GM12878 (cell line): ENCODE data around the gene B3GNT4. TPM values are rescaled to one million over a fixed set of nuclear protein-coding genes. Genes with fewer than 3 reads are reported as not detected.

ENCODE experiments used
- ATAC-seq: fragments of 200-7000 bp; cut with Tn5 transposase; 3 replicates; pipeline ENCODE4 v1.9.1; 2020; ENCODE audit warnings: mild to moderate bottlenecking, moderate library complexity
- BruUV-seq: library from RNA; stranded (reverse); fragments of 400-500 nt; replicated peaks from 2 replicates; lab custom pipeline; 2021; lab: Mats Ljungman, UMichigan
- CTCF ChIA-PET: fragments of 300-600 bp; sonication (Branson Sonifier 250); formaldehyde crosslinking; extraction: SDS; loops from one replicate; lab custom pipeline; 2021; ENCODE audit warnings: inconsistent platforms; lab: Yijun Ruan, JAX
- POLR2A ChIA-PET: fragments of 350-600 bp; formaldehyde crosslinking; extraction: SDS; loops from one replicate; lab custom pipeline; 2021; ENCODE audit warnings: inconsistent platforms; lab: Charles Lee
- RAD21 ChIA-PET: fragments of 300-600 bp; sonication (Branson Sonifier 250); formaldehyde crosslinking; loops from one replicate; lab custom pipeline; 2023; ENCODE audit warnings: antibody characterized with exemption; ENCODE audit not compliant: unreplicated experiment; lab: Charles Lee
- SMC1A ChIA-PET: fragments of 300-600 bp; sonication (Branson Sonifier 250); formaldehyde crosslinking; loops from one replicate; lab custom pipeline; 2023; ENCODE audit not compliant: unreplicated experiment, uncharacterized antibody; lab: Charles Lee
- DNase-seq: peaks from one replicate; pipeline ENCODE4 v3.0.0-alpha.2; 2011; ENCODE audit warnings: low read depth, low spot score
- FAIRE-seq: peaks from 3 replicates; lab custom pipeline; 2011; peaks lifted over from hg19 to GRCh38; lab: Jason Lieb, UNC
- H2AFZ ChIP-seq: 2 replicates; pipeline ENCODE4 v1.6.0; 2011; ENCODE audit warnings: low read depth, low read length, control low read depth; ENCODE audit not compliant: control insufficient read depth
- H3K27ac ChIP-seq: 2 replicates; pipeline ENCODE4 v1.5.1; 2011; ENCODE audit warnings: control low read depth; ENCODE audit not compliant: control insufficient read depth, insufficient read depth
- H3K27me3 ChIP-seq, 2 experiments: replicated peaks in 1 of 2; 2 replicates each; pipeline versions ENCODE4 v1.6.0 to v1.6.1; 2011; ENCODE audit warnings: low read length in 1 of 2; ENCODE audit not compliant: control insufficient read depth in 2 of 2, insufficient read depth in 2 of 2
- H3K36me3 ChIP-seq, 2 experiments: 2 replicates each; pipeline ENCODE4 v1.5.1; 2011; ENCODE audit warnings: low read length in 1 of 2; ENCODE audit not compliant: control insufficient read depth in 2 of 2, insufficient read depth in 2 of 2
- H3K4me1 ChIP-seq: 2 replicates; pipeline ENCODE4 v1.6.1; 2011; ENCODE audit warnings: mild to moderate bottlenecking, low read length, moderate library complexity, mixed read lengths; ENCODE audit not compliant: control insufficient read depth, insufficient read depth
- H3K4me2 ChIP-seq: 2 replicates; pipeline ENCODE4 v1.6.0; 2011; ENCODE audit warnings: control low read depth; ENCODE audit not compliant: control insufficient read depth, insufficient read depth
- H3K4me3 ChIP-seq: fragments of 200-600 bp; sonication (generic); 2 replicates; pipeline ENCODE4 v1.5.1; 2016
- H3K79me2 ChIP-seq: 2 replicates; pipeline ENCODE4 v1.6.0; 2011; ENCODE audit warnings: low read length; ENCODE audit not compliant: control insufficient read depth, insufficient read depth
- H3K9ac ChIP-seq: 2 replicates; pipeline ENCODE4 v1.8.0; 2011; ENCODE audit warnings: low read length, control low read depth, mixed read lengths; ENCODE audit not compliant: control insufficient read depth, insufficient read depth
- H3K9me3 ChIP-seq: replicated peaks from 3 replicates; pipeline ENCODE4 v1.5.1; 2011; ENCODE audit warnings: mild to moderate bottlenecking, low read length; ENCODE audit not compliant: control insufficient read depth, insufficient read depth
- H4K20me1 ChIP-seq: 2 replicates; pipeline ENCODE4 v1.6.0; 2011; ENCODE audit not compliant: control insufficient read depth, insufficient read depth
- ASH2L ChIP-seq: fragments of 300-600, 200-600 bp; sonication (generic); IDR thresholded peaks from 2 replicates; pipeline ENCODE4 v1.6.1; 2017; ENCODE audit warnings: low read depth, mild to moderate bottlenecking, borderline replicate concordance
- BCL11A ChIP-seq: IDR thresholded peaks from 2 replicates; pipeline ENCODE4 v1.6.1; 2011; ENCODE audit warnings: low read depth, low read length
- CREM ChIP-seq: IDR thresholded peaks from 2 replicates; pipeline ENCODE4 v1.6.1; 2014; ENCODE audit warnings: antibody characterized with exemption, low read depth
- FOS ChIP-seq: IDR thresholded peaks from 3 replicates; pipeline ENCODE4 v1.6.1; 2011; ENCODE audit warnings: borderline replicate concordance; ENCODE audit not compliant: insufficient read length; ENCODE audit errors: extremely low read depth
- HCFC1 ChIP-seq: fragments of 150-350 bp; IDR thresholded peaks from 2 replicates; pipeline ENCODE4 v1.6.1; 2014; ENCODE audit warnings: low read length
- KLF5 ChIP-seq: fragments of 450-650 bp; IDR thresholded peaks from 2 replicates; pipeline ENCODE4 v1.6.1; 2014; ENCODE audit warnings: mild to moderate bottlenecking; ENCODE audit not compliant: partially characterized antibody
- MEF2A ChIP-seq: IDR thresholded peaks from 2 replicates; pipeline ENCODE4 v1.6.1; 2011; ENCODE audit warnings: low read depth, mild to moderate bottlenecking, low read length, moderate library complexity; ENCODE audit not compliant: insufficient read depth
- NBN ChIP-seq: fragments of 450-650 bp; IDR thresholded peaks from 2 replicates; pipeline ENCODE4 v1.6.1; 2016
- NRF1 ChIP-seq: conservative IDR thresholded peaks from 2 replicates; pipeline ENCODE4 v1.6.1; 2011; ENCODE audit warnings: mild to moderate bottlenecking, low read depth, low read length, improper control_type of control experiment
- PML ChIP-seq: IDR thresholded peaks from 2 replicates; pipeline ENCODE4 v1.6.1; 2012; ENCODE audit warnings: low read length, inconsistent platforms
- RAD51 ChIP-seq: fragments of 450-650 bp; IDR thresholded peaks from 2 replicates; pipeline ENCODE4 v1.6.1; 2016; ENCODE audit warnings: moderate library complexity, mild to moderate bottlenecking, inconsistent platforms
- TBL1XR1 ChIP-seq: IDR thresholded peaks from 2 replicates; pipeline ENCODE4 v1.6.1; 2012; ENCODE audit warnings: low read depth, low read length, improper control_type of control experiment
- TCF12 ChIP-seq: IDR thresholded peaks from 2 replicates; pipeline ENCODE4 v1.6.1; 2011; ENCODE audit warnings: low read depth, mild to moderate bottlenecking, low read length
- WRNIP1 ChIP-seq: IDR thresholded peaks from 2 replicates; pipeline ENCODE4 v1.6.1; 2011; ENCODE audit warnings: low read depth, low read length, improper control_type of control experiment, borderline replicate concordance
- ZNF207 ChIP-seq: fragments of 450-650 bp; IDR thresholded peaks from 2 replicates; pipeline ENCODE4 v1.6.1; 2014; ENCODE audit warnings: antibody characterized with exemption, mild to moderate bottlenecking, borderline replicate concordance
- ZNF622 ChIP-seq: fragments of 450-650 bp; IDR thresholded peaks from 2 replicates; pipeline ENCODE4 v1.6.1; 2017; ENCODE audit warnings: mild to moderate bottlenecking, inconsistent platforms
- WGBS: methylation state at CpG from one replicate; pipeline ENCODE4 v1.1.6; 2016; ENCODE audit warnings: low lambda C conversion rate; ENCODE audit not compliant: insufficient replicate concordance, insufficient coverage; ENCODE audit errors: missing lambda C conversion rate; 5-methylcytosine and 5-hydroxymethylcytosine counted together
- in situ Hi-C: fragments of 300-500 bp; cut with MboI; formaldehyde crosslinking; loops from 9 replicates; pipeline ENCODE4 v1.14.3; 2018; ENCODE audit warnings: mixed read lengths
- intact Hi-C: fragments of 100-400 bp; cut with micrococcal nuclease; formaldehyde crosslinking; loops from one replicate; pipeline ENCODE4 v1.14.2; 2022; ENCODE audit not compliant: unreplicated experiment
- polyA plus RNA-seq, 11 experiments: library from polyadenylated mRNA; depleted of rRNA in 4 of 11; unstranded in 6 of 11; stranded (reverse) in 5 of 11; fragments of >200 nt; fragmentation: Nextera tagmentation in 4 of 11; fragmentation: Illumina TruSeq in 1 of 11; extraction: Ambion mirVana in 4 of 11; extraction: Trizol in 1 of 11; gene quantifications; 1 replicate in 1 of 11; 2 replicates in 10 of 11; pipeline versions ENCODE4 v1.2.1 to v1.2.3, GENCODE V29; 2011 to 2016; ENCODE audit warnings: inconsistent platforms in 2 of 11, missing spikeins in 2 of 11, low read depth in 1 of 11
- total RNA-seq, 4 experiments: library from RNA; depleted of rRNA in 3 of 4; stranded (reverse); fragments of >200 nt in 3 of 4; fragmentation: Illumina TruSeq in 1 of 4; extraction: Trizol in 1 of 4; gene quantifications; 2 replicates each; pipeline versions ENCODE4 v1.2.1 to v1.2.3, GENCODE V29; 2013 to 2021
- TF ChIP-seq, protein P1 (sequence below): fragments of 450-650 bp; formaldehyde crosslinking; IDR thresholded peaks from 2 replicates; pipeline ENCODE4 v1.4.0; 2022; ENCODE audit warnings: mild to moderate bottlenecking, moderate library complexity
- TF ChIP-seq, protein P2 (sequence below): fragments of 450-650 bp; IDR thresholded peaks from 2 replicates; pipeline ENCODE4 v1.6.1; 2017; ENCODE audit warnings: mild to moderate bottlenecking
- TF ChIP-seq, protein P3 (sequence below): IDR thresholded peaks from 2 replicates; pipeline ENCODE4 v1.6.1; 2011; ENCODE audit warnings: low read depth, mild to moderate bottlenecking, low read length, moderate library complexity, borderline replicate concordance; ENCODE audit errors: extremely low read depth

B3GNT4 gene
- total and polyA plus RNA-seq, 10 of the 15 experiments (the other 5 are each of a cell fraction or from before 2014, with no cell fraction given), result 0.04 to 0.95 (median 0.88) TPM; not detected in 7

DNA sequence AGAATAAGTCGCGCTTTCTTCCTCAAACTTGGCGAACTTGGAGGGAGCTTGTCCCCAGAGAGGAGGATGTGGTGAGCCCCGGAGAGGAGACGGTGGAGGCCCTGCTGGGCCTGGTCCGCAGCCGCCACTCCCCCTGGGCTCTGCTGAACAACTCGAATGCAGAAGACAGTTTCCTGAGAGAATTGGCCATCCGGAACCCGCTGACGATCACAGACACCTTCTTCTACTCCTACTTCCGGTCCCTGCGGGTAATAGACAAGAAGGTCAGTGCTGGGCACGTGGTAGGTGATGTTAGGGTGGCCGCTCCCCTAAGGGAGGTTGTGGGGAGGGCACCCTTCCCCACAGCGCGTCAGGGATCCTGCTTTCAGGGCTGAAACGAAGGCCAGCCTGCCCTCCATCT lies 19.0 kb upstream of the B3GNT4 start (continued):
- TF ChIP-seq KLF5 (no peak), CREM (0 out of 2 replicates have a peak, but pooled peaks have one; percentile 5), NBN (no peak), NRF1 (no peak), BCL11A (no peak), WRNIP1 (no peak), ASH2L (no peak), ZNF207 (no peak), PML (no peak)
- TF ChIP-seq, protein P1, sequence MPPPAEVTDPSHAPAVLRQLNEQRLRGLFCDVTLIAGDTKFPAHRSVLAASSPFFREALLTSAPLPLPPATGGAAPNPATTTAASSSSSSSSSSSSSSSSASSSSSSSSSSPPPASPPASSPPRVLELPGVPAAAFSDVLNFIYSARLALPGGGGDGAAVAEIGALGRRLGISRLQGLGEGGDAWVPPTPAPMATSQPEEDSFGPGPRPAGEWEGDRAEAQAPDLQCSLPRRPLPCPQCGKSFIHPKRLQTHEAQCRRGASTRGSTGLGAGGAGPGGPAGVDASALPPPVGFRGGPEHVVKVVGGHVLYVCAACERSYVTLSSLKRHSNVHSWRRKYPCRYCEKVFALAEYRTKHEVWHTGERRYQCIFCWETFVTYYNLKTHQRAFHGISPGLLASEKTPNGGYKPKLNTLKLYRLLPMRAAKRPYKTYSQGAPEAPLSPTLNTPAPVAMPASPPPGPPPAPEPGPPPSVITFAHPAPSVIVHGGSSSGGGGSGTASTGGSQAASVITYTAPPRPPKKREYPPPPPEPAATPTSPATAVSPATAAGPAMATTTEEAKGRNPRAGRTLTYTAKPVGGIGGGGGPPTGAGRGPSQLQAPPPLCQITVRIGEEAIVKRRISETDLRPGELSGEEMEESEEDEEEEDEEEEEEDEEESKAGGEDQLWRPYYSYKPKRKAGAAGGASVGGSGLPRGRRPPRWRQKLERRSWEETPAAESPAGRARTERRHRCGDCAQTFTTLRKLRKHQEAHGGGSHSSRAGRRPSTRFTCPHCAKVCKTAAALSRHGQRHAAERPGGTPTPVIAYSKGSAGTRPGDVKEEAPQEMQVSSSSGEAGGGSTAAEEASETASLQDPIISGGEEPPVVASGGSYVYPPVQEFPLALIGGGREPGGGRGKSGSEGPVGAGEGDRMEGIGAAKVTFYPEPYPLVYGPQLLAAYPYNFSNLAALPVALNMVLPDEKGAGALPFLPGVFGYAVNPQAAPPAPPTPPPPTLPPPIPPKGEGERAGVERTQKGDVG (CRISPR knock-in tag), result no peak

DNA sequence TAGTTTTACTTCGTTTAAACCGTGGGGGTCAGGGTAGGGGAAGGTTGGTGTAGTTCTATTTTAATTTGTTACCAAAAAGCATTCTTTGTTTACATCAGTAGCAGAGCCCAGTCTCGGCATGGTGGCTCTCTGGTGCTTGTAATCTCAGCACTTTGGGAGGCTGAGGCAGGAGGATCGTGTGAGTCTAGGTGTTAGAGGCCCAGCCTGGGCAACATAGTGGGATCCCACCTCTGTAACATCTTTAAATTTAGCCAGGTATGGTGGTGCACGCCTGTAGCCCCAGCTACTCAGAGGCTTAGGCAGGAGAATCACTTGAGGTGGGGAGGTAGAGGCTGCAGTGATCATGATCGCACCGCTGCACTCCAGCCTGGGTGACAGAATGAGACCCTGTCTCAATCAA lies 18.4 kb upstream of the B3GNT4 start:
- Histone ChIP-seq H3K27me3 (no peaks in the 10 kb centered on the region; a peak in 1 of 4 replicates), H3K4me3 (no peak overlapping the region), H3K9me3 (no peaks in the 10 kb centered on the region), H3K27ac (no peak overlapping the region), H3K4me2 (no peak overlapping the region), H3K36me3 (no peaks in the 10 kb centered on the region), H3K9ac (no peak overlapping the region), H3K79me2 (no peaks in the 10 kb centered on the region), H2AFZ (no peak overlapping the region), H4K20me1 (no peaks in the 10 kb centered on the region), H3K4me1 (peaks cover 7% of the 10 kb centered on the region)
- SMC1A ChIA-PET, result no interaction called here
- ATAC-seq (no peak), DNase-seq (no peak), FAIRE-seq (no peak)
- BruUV-seq, result no TSS peak
- in situ Hi-C loops, result no loop called here
- CTCF ChIA-PET, result no interaction called here
- 75% methylated on average over 7 of the region's 7 CpGs for WGBS
- RAD21 ChIA-PET, result no interaction called here
- intact Hi-C loops, result no loop called here
- POLR2A ChIA-PET, result no interaction called here
- TF ChIP-seq WRNIP1 (no peak), BCL11A (no peak), ASH2L (no peak), TCF12 (no peak), RAD51 (no peak), MEF2A (no peak), HCFC1 (no peak), ZNF622 (no peak), FOS (no peak), TBL1XR1 (no peak)
- TF ChIP-seq, protein P2, sequence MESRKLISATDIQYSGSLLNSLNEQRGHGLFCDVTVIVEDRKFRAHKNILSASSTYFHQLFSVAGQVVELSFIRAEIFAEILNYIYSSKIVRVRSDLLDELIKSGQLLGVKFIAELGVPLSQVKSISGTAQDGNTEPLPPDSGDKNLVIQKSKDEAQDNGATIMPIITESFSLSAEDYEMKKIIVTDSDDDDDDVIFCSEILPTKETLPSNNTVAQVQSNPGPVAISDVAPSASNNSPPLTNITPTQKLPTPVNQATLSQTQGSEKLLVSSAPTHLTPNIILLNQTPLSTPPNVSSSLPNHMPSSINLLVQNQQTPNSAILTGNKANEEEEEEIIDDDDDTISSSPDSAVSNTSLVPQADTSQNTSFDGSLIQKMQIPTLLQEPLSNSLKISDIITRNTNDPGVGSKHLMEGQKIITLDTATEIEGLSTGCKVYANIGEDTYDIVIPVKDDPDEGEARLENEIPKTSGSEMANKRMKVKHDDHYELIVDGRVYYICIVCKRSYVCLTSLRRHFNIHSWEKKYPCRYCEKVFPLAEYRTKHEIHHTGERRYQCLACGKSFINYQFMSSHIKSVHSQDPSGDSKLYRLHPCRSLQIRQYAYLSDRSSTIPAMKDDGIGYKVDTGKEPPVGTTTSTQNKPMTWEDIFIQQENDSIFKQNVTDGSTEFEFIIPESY, result no peak
- TF ChIP-seq, protein P3, sequence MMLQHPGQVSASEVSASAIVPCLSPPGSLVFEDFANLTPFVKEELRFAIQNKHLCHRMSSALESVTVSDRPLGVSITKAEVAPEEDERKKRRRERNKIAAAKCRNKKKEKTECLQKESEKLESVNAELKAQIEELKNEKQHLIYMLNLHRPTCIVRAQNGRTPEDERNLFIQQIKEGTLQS, result no peak
